Iris pigment epithelial cell (primary cell): ENCODE results near the gene RAPGEF1.

ENCODE experiments used
- DNase-seq: peaks from one replicate; pipeline ENCODE4 v3.0.0-alpha.2; 2011; ENCODE audit warnings: low read depth

Gene RAPGEF1

GRCh38 chr9:131606896-131607567 lies 132.8 kb downstream of the RAPGEF1 start:
- no peak for DNase-seq

- peak; percentile 54 for DNase-seq
Measured at GRCh38 chr9:131605770-131606590, 133.9 kb downstream of the RAPGEF1 start.

- DNase-seq: no peak
Measured at GRCh38 chr9:131603711-131604439, 136.0 kb downstream of the RAPGEF1 start.

GRCh38 chr9:131603199-131603598 lies 136.7 kb downstream of the RAPGEF1 start:
- no peak for DNase-seq

- DNase-seq: no peak
Measured at GRCh38 chr9:131601683-131602181, 138.1 kb downstream of the RAPGEF1 start.

- DNase-seq: no peak
Measured at GRCh38 chr9:131598121-131598520, 141.8 kb downstream of the RAPGEF1 start.

- no peak for DNase-seq
Measured at GRCh38 chr9:131597246-131597645, 142.6 kb downstream of the RAPGEF1 start.

GRCh38 chr9:131596430-131596743 lies 143.5 kb downstream of the RAPGEF1 start:
- no peak for DNase-seq

GRCh38 chr9:131595696-131596429 lies 144.0 kb downstream of the RAPGEF1 start:
- DNase-seq: no peak

- no peak for DNase-seq
Measured at GRCh38 chr9:131594906-131595665, 144.8 kb downstream of the RAPGEF1 start.

GRCh38 chr9:131593936-131594665 lies 145.8 kb downstream of the RAPGEF1 start:
- no peak for DNase-seq

GRCh38 chr9:131593091-131593820 lies 146.6 kb downstream of the RAPGEF1 start:
- DNase-seq: no peak

GRCh38 chr9:131591845-131592208 lies 148.0 kb downstream of the RAPGEF1 start:
- no peak for DNase-seq

GRCh38 chr9:131590907-131591844 lies 148.7 kb downstream of the RAPGEF1 start:
- DNase-seq: peak; percentile 74

- DNase-seq: no peak
Measured at GRCh38 chr9:131590449-131590848, 149.4 kb downstream of the RAPGEF1 start.

- DNase-seq: no peak
Measured at GRCh38 chr9:131589993-131590392, 149.9 kb downstream of the RAPGEF1 start.

GRCh38 chr9:131589124-131589711 lies 150.7 kb downstream of the RAPGEF1 start:
- DNase-seq: no peak

- no peak for DNase-seq
Measured at GRCh38 chr9:131588396-131588795, 151.5 kb downstream of the RAPGEF1 start.
